Astrocyte of the spinal cord (primary cell): ENCODE measurements around the gene CMSS1.

ENCODE experiments used
- DNase-seq: peaks from one replicate; pipeline ENCODE4 v3.0.0; 2011; ENCODE audit warnings: low read depth, low spot score
- H3K4me3 ChIP-seq: 2 replicates; pipeline ENCODE4 v1.5.1; 2011; ENCODE audit warnings: low read depth, mild to moderate bottlenecking, low read length, moderate library complexity
- CTCF ChIP-seq: IDR thresholded peaks from 2 replicates; pipeline ENCODE4 v1.5.1; 2012; ENCODE audit warnings: low read depth, mild to moderate bottlenecking, low read length, inconsistent platforms
- in situ Hi-C: cut with HindIII; loops from 2 replicates; pipeline ENCODE4 v1.10.0; 2017; ENCODE audit warnings: low sequenced_read_pairs

The CMSS1 gene

GRCh38 chr3:99808163-99808794 lies 9.4 kb upstream of the CMSS1 start:
- DNase-seq = peak; percentile 83
- TF ChIP-seq CTCF = peak; percentile 88
- no peak overlapping the region for H3K4me3 ChIP-seq
- in situ Hi-C loops = no loop called here

GRCh38 chr3:99809565-99809964 lies 8.1 kb upstream of the CMSS1 start:
- no peak overlapping the region for H3K4me3 ChIP-seq
- DNase-seq = no peak
- TF ChIP-seq CTCF = no peak
- in situ Hi-C loops = no loop called here

GRCh38 chr3:99810403-99810802 lies 7.3 kb upstream of the CMSS1 start:
- TF ChIP-seq CTCF = no peak
- in situ Hi-C loops = no loop called here
- no peak for DNase-seq
- no peak overlapping the region for H3K4me3 ChIP-seq

- no peak for TF ChIP-seq CTCF
- in situ Hi-C loops = no loop called here
- DNase-seq = no peak
- peak overlapping the region; percentile 78 for H3K4me3 ChIP-seq
Observed at GRCh38 chr3:99817047-99817436, 620 bp upstream of the CMSS1 start.

- TF ChIP-seq CTCF = no peak
- no peak overlapping the region for H3K4me3 ChIP-seq
- no peak for DNase-seq
- in situ Hi-C loops = no loop called here
Observed at GRCh38 chr3:99818818-99819217, 1.2 kb downstream of the CMSS1 start.

- in situ Hi-C loops = no loop called here
- H3K4me3 ChIP-seq = no peak overlapping the region
- TF ChIP-seq CTCF = no peak
- DNase-seq = no peak
Observed at GRCh38 chr3:99823723-99824711, 6.4 kb downstream of the CMSS1 start.
